AG04450 (cell line): ENCODE measurements around the gene SMURF2. TPM values are rescaled to one million over a fixed set of nuclear protein-coding genes. Genes with fewer than 3 reads are reported as not detected.
"Not testable (repeated sequence)": the region's sequence is repeated elsewhere in the genome, so short reads cannot be mapped to it uniquely, and the experiment has no call there.

Source experiments
- CTCF ChIA-PET: fragments of 300-600, 350-600 bp; formaldehyde crosslinking; extraction: SDS; loops from one replicate; lab custom pipeline; 2022; ENCODE audit warnings: antibody characterized with exemption, inconsistent platforms; lab: Charles Lee
- POLR2A ChIA-PET: fragments of 350-600 bp; formaldehyde crosslinking; extraction: SDS; loops from one replicate; lab custom pipeline; 2021; ENCODE audit warnings: antibody characterized with exemption, inconsistent platforms; lab: Yijun Ruan, JAX
- DNase-seq: peaks from one replicate; pipeline ENCODE4 v3.0.0-alpha.2; 2011; ENCODE audit warnings: low read depth, low spot score
- H3K27ac ChIP-seq: one replicate; pipeline ENCODE4 v1.5.1; 2012; ENCODE audit warnings: low read depth, low read length, control low read depth
- H3K27me3 ChIP-seq: one replicate; pipeline ENCODE4 v1.6.0; 2012; ENCODE audit warnings: low read length; ENCODE audit not compliant: control insufficient read depth, insufficient read depth
- H3K4me3 ChIP-seq: 2 replicates; pipeline ENCODE4 v1.5.1; 2011; ENCODE audit warnings: mild to moderate bottlenecking, low read depth, low read length, control low read depth
- H3K9me3 ChIP-seq: 2 replicates; pipeline ENCODE4 v1.5.1; 2012; ENCODE audit warnings: low read length; ENCODE audit not compliant: control insufficient read depth, insufficient read depth
- polyA plus RNA-seq: library from polyadenylated mRNA; depleted of rRNA; stranded (reverse); fragments of >200 nt; gene quantifications from 2 replicates; pipeline ENCODE4 v1.2.3, GENCODE V29; 2011
- TF ChIP-seq, protein P1 (sequence below): IDR thresholded peaks from 2 replicates; pipeline ENCODE4 v1.5.1; 2011; ENCODE audit warnings: low read depth, low read length, control low read depth, inconsistent platforms

The SMURF2 gene
- polyA plus RNA-seq, 1 experiment = 147 TPM

- H3K27ac ChIP-seq = peak overlapping the region; percentile 68
- H3K27me3 ChIP-seq, CTCF ChIA-PET, POLR2A ChIA-PET, H3K4me3 ChIP-seq, H3K9me3 ChIP-seq, DNase-seq: not testable (repeated sequence)
Measured at GRCh38 chr17:64664299-64664981, 2.3 kb upstream of the SMURF2 start.

- CTCF ChIA-PET, POLR2A ChIA-PET: not testable (repeated sequence)
Measured at GRCh38 chr17:64663836-64664235, 1.7 kb upstream of the SMURF2 start.

GRCh38 chr17:64662774-64663367 lies 764 bp upstream of the SMURF2 start:
- POLR2A ChIA-PET = interaction anchor here (1.0 to 1.6 kb wide), 3 partner anchors 17 to 86 kb away, joined by 3 to 19 read pairs (median 3); no protein-coding TSS in a partner anchor
- TF ChIP-seq, protein P1, sequence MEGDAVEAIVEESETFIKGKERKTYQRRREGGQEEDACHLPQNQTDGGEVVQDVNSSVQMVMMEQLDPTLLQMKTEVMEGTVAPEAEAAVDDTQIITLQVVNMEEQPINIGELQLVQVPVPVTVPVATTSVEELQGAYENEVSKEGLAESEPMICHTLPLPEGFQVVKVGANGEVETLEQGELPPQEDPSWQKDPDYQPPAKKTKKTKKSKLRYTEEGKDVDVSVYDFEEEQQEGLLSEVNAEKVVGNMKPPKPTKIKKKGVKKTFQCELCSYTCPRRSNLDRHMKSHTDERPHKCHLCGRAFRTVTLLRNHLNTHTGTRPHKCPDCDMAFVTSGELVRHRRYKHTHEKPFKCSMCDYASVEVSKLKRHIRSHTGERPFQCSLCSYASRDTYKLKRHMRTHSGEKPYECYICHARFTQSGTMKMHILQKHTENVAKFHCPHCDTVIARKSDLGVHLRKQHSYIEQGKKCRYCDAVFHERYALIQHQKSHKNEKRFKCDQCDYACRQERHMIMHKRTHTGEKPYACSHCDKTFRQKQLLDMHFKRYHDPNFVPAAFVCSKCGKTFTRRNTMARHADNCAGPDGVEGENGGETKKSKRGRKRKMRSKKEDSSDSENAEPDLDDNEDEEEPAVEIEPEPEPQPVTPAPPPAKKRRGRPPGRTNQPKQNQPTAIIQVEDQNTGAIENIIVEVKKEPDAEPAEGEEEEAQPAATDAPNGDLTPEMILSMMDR = no peak
- DNase-seq = no peak

More at GRCh38 chr17:64663836-64664235, 1.7 kb upstream of the SMURF2 start:
- not testable (repeated sequence) for DNase-seq, H3K4me3 ChIP-seq, H3K9me3 ChIP-seq, H3K27me3 ChIP-seq, H3K27ac ChIP-seq

GRCh38 chr17:64661726-64661975 lies 456 bp downstream of the SMURF2 start:
- Histone ChIP-seq H3K27me3 (no peaks in the 10 kb centered on the region), H3K27ac (peak overlapping the region; percentile 65), H3K4me3 (peak overlapping the region; percentile 85), H3K9me3 (no peaks in the 10 kb centered on the region)
- ChIA-PET POLR2A (interaction anchor here (0.5 to 1.6 kb wide), 2 partner anchors 18 to 456 kb away, joined by 3 to 19 read pairs; no protein-coding TSS in a partner anchor), CTCF (no interaction called here)
- no peak for DNase-seq
- TF ChIP-seq, protein P1 = no peak

More at GRCh38 chr17:64662774-64663367, 764 bp upstream of the SMURF2 start:
- Histone ChIP-seq H3K27ac (peak overlapping the region; percentile 52), H3K27me3 (no peaks in the 10 kb centered on the region), H3K4me3 (peak overlapping the region; percentile 75), H3K9me3 (no peaks in the 10 kb centered on the region)
- CTCF ChIA-PET = no interaction called here

- CTCF ChIA-PET, DNase-seq, H3K9me3 ChIP-seq, H3K27me3 ChIP-seq: not testable (repeated sequence)
- POLR2A ChIA-PET = interaction anchor here (0.5 to 1.6 kb wide), 2 partner anchors 19 to 455 kb away, joined by 3 to 19 read pairs; no protein-coding TSS in a partner anchor
- Histone ChIP-seq H3K27ac (peak overlapping the region; percentile 65), H3K4me3 (peak overlapping the region; percentile 85)
Measured at GRCh38 chr17:64660978-64661725, 955 bp downstream of the SMURF2 start.

DNA sequence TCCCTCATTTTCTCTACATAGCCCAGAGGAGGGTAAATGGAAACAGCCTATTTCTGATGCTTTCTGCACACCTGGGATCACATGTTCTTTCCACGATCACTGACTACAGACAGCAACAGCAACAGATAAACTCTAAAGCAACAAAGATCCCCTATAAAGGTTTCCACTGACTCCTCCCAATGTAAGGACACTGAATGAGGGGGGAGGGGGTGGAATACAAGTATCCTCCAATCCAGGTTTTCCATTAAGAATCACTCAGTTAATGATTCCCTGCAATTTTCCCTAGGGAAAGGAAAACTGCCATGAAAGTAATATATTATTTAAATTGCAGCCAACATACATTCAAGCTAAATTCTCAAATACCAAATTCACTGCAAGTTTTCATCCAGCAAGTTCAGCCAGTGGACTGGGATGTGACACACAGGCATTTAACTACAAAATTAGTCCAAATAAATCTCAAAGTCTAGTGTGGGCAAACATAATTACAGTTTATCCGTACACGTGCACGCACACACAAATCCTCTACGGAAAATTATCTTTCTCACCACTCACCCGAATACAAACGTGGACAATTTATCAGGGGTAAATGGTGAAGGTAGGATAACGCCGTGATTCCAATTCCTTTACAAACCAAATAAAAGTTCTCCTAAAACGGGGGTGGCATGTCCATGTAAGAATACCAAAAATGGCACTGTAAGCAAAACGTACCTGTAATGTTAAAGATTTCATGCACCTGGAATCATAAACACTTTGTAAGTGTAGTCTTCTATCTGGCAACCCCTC lies 1.7 kb downstream of the SMURF2 start:
- H3K27me3 ChIP-seq, DNase-seq, H3K9me3 ChIP-seq, CTCF ChIA-PET, POLR2A ChIA-PET: not testable (repeated sequence)
- peak overlapping the region; percentile 85 for H3K4me3 ChIP-seq
- H3K27ac ChIP-seq = peak overlapping the region; percentile 65
